Fibroblast of lung (primary cell): ENCODE measurements around the gene RPTN.

Experiments
- CTCF ChIP-seq, 2 donors: IDR thresholded peaks in 1 of 2; conservative IDR thresholded peaks in 1 of 2; 1 replicate in 1 of 2; 2 replicates in 1 of 2; pipeline ENCODE4 v1.5.1; 2011 to 2012; ENCODE audit warnings: low read length in 2 of 2, control low read depth in 1 of 2, inconsistent platforms in 1 of 2, low read depth in 1 of 2, mild to moderate bottlenecking in 1 of 2
- EZH2 ChIP-seq: IDR thresholded peaks from 2 replicates; pipeline ENCODE4 v1.5.1; 2012; ENCODE audit warnings: low read length, control low read depth, mild to moderate bottlenecking; ENCODE audit errors: missing control alignments

DNA sequence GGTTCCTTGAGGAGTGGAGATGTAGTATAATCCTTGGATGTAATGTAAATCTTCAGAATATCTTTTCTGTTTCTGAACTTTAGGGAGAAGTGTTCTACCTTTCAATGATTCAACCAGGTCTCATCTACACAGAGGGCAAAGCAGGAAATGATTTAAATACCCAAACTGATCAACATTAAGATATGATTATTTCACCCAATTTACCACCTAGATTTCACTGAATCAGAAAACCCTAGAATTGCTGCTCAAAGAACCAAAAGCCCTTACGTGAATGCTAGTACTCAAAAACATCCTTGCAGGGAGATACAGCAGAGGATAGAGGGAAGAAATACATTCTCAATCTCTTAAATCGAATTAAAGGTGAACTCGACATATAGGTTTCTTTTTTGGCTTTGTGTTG lies 5.0 kb downstream of the RPTN start:
- no peak for TF ChIP-seq CTCF (conservative IDR thresholded peaks at IDR 0.05 in 1 of 2, IDR thresholded peaks at IDR 0.05 in 1 of 2; ENCODE audit: low read depth in 1 of 2, low read length in 2 of 2)
- TF ChIP-seq EZH2: no peak
